SK-MEL-5 (cell line): ENCODE measurements around the gene YIF1A. TPM values are rescaled to one million over a fixed set of nuclear protein-coding genes. Genes with fewer than 3 reads are reported as not detected.

Source experiments
- DNase-seq: peaks from one replicate; pipeline ENCODE4 v3.0.0-alpha.2; 2016; ENCODE audit warnings: low read depth, low spot score
- in situ Hi-C: cut with HindIII; loops from 2 replicates; pipeline ENCODE4 v1.10.0; 2016; ENCODE audit warnings: low sequenced_read_pairs, high pct_unique_total_duplicates, low pct_unique_long_range_greater_than_20kb
- total RNA-seq: library from RNA; depleted of rRNA; stranded (reverse); fragments of >200 nt; shearing (Covaris generic); gene quantifications from 2 replicates; pipeline ENCODE4 v1.2.3, GENCODE V29; 2014; rRNA removed

Gene YIF1A
- total RNA-seq, 1 experiment from 2014 or later = 183 TPM

DNA sequence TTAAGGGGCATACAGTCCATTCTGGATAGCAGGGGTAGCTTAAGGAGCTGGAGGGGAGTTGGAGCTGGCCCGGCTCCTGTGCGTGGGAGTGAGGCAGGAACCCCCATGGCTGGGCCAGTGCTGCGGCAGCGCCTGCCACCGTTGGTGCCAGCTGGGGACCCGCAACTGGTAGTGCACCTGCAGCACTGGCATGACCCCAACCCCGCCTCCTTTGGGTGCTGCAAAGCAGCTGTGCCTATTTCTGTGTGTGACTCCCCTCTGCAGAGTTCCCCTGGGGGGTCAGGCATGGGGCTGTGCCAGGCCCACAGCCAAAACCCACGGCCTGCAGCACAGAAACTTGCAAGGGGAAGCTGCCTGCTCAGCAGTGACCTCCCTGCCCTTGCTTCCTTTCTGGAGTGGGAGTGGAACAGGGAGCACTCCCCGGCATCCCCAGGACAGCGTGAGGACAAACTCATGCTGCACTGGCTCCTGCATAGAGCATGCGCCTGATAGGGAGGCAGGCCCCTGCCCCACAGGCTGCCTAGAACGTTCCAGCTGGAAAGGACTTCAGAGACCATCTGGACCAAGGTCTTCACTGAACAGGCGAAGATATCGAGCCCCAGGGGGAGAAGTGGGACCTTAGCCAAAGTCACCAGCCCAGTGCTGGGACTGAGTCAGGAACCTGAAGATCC lies 46.7 kb downstream of the YIF1A start:
- in situ Hi-C loops = no loop called here
- no peak for DNase-seq

DNA sequence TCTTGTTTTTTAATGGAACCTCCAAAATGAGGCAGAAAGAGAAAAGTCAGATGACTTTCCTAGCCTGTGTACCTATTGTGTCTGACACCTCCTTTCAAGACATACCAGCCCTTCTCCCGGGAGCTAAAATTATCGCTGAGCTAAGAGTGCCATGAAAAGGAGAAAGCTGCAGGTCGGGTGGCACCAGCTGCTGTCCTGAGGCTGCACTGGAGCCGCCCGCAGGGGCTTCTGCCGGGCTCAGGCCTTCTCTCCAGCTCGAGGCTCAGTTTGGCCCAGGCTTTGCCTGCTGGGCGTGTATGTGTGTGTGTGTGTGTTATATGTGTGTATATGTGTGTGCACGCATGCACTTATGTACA lies 48.2 kb downstream of the YIF1A start:
- no peak for DNase-seq
- in situ Hi-C loops = no loop called here

DNA sequence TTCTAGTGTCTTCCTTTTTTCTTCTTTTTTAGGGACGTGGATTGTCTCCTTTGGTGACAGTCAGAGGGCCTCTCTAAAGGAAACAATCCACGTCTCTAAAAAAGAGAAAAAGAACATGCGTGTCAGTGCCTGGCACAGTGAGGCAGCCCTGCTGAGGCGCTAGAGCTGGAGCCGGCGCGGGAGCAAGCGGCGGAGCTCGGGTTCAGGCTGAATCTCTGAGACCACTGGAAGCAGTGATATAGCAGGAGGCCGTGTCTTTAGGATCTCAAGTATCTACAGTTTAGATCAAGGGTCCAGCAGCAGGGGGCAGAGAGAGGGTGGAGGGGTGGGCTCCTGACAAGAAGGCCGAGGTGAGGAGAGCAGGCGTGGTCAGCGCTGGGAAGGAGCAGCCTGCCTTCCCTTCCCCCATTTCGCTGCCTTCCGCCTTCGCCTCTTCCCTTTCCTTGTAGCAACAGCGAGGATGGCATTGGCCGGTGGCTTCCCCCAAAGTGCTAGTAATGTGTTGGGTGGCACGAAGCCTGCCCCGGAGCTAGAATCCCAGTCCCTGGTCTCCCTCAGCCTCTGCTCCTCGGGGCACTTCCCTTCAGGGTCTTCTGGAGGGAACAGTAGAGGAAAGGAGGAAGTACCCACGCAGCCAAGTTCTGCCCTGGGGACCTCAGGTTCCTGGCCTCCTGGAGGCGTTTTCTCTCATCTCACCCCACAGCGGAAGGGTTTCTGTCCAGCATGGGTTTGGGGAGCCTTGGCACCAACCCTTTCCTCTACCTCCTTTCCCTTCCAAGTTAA lies 48.8 kb downstream of the YIF1A start:
- in situ Hi-C loops = no loop called here
- no peak for DNase-seq

DNA sequence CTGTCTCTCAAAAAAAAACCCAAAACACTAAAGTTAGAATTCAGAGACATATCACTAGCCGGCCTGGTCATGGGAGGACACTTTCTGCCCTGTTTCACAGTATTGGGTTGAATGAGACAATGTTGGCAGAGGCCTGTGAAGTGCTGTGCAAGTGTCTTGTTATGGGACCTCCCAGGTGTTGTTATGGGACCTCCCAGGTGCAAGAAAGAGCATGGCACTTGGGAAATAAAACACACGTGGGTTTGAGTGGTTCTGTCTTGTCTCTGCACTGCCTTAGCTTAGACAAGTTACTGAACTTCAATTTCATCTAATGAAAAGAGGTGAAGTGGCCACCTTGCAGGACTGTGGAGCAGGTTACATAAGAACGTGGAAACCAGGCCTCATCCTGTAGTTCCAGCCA lies 49.4 kb downstream of the YIF1A start:
- in situ Hi-C loops = no loop called here
- no peak for DNase-seq

DNA sequence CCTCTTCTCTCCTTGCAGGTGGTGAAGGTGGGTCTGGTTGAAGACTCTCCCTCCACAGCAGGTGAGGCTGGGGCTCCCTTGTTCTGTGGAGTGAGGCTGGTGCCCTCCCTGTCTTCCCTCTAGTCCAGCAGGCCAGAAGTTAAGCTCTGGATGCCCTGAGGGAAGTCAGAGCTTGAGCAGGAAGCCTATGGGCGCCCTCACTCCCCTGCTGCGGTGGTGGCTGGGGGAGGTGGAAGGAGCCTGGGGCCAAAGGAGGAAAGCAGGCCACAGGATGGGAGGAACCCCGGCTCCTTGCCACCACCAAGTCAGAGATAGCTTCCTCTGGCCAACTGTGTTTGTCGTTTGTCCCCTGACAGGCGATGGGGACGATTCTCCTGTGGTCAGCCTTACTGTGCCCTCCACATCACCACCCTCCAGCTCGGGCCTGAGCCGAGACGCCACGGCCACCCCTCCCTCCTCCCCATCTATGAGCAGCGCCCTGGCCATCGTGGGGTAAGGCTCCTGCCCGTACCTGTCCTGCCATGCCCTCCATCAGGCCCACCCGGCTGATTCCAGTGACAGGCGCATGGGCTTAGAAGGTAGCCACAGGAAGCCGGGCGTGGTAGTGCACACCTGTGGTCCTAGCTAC lies 50.0 kb downstream of the YIF1A start:
- in situ Hi-C loops = no loop called here
- no peak for DNase-seq

DNA sequence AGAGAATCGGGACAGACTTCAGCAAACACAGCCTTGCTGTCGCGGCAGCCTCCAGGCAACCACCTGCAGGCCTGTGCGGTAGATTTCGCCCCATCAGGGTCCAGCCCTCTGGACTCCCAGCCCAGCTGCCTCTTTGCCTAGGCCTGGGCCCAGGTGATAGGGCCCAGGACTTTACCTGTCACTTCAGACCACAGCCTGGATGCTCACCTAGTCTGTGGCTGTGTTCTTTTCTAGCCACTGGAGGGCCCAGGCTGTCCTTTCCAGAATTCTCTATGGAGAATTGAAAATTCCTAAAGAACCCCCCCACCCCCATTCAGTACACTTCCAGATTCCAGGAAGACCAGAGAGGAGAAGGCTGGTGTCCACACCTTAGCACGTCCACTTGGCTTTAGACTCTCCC lies 51.1 kb downstream of the YIF1A start:
- in situ Hi-C loops = no loop called here
- DNase-seq = no peak

DNA sequence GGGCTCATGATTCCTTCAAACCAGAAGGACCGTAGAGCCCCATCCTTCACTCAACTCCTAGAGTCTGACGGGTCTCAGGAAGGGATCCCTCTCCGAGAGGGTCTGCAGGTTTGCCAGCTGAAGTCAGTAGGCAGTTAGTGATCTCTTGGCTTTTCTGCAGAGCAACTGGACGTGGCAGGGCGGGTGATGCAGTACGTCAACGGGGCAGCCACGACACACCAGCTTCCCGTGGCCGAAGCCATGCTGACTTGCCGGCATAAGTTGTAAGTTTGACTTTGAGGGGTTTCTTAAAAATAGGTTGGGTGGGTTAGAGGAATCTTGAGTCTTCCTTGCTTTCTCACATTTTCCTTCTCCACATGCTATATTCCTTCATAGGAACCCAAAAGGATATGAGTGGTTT lies 53.8 kb downstream of the YIF1A start:
- no peak for DNase-seq
- in situ Hi-C loops = no loop called here

Other genes with a start within 250 kb of the YIF1A start
- gene GAL3ST3, start 240.0 kb downstream of the YIF1A start, total RNA-seq = not detected in 2 replicates
- gene SF3B2, start 236.8 kb downstream of the YIF1A start, total RNA-seq = 103 and 118 TPM in 2 replicates
- 9.0 and 12.0 TPM in 2 replicates for gene PACS1, start 218.9 kb downstream of the YIF1A start, total RNA-seq
- 4.6 and 5.3 TPM in 2 replicates for gene KLC2, start 31.4 kb downstream of the YIF1A start, total RNA-seq
- gene RAB1B, start 20.5 kb downstream of the YIF1A start, total RNA-seq = 78.7 and 85.1 TPM in 2 replicates
- gene CNIH2, start 11.0 kb downstream of the YIF1A start, total RNA-seq = 0.56 and 0.63 TPM in 2 replicates
- 1.8 and 2.9 TPM in 2 replicates for gene TMEM151A, start 2.8 kb upstream of the YIF1A start, total RNA-seq
- not detected in 2 replicates for gene CD248, start 27.9 kb upstream of the YIF1A start, total RNA-seq
- 12.1 and 12.2 TPM in 2 replicates for gene RIN1, start 47.3 kb upstream of the YIF1A start, total RNA-seq
- 70.2 and 70.5 TPM in 2 replicates for gene BRMS1, start 56.0 kb upstream of the YIF1A start, total RNA-seq
- 58.8 and 65.6 TPM in 2 replicates for gene B4GAT1, start 58.5 kb upstream of the YIF1A start, total RNA-seq
- 0.63 and 2.0 TPM in 2 replicates for gene SLC29A2, start 82.6 kb upstream of the YIF1A start, total RNA-seq
- not detected in 2 replicates for gene NPAS4, start 131.9 kb upstream of the YIF1A start, total RNA-seq
- gene MRPL11, start 149.7 kb upstream of the YIF1A start, total RNA-seq = 45.4 and 63.4 TPM in 2 replicates
- 7.4 and 8.1 TPM in 2 replicates for gene PELI3, start 177.8 kb upstream of the YIF1A start, total RNA-seq
- 40.9 and 43.5 TPM in 2 replicates for gene DPP3, start 191.3 kb upstream of the YIF1A start, total RNA-seq
- 6.3 and 9.1 TPM in 2 replicates for gene BBS1, start 221.5 kb upstream of the YIF1A start, total RNA-seq